GM13977 (cell line): ENCODE results near the gene WWC1.

ENCODE experiments used
- DNase-seq: peaks from one replicate; pipeline ENCODE4 v3.0.0; 2012; ENCODE audit warnings: low spot score
- in situ Hi-C: fragments of 300-500 bp; cut with MboI; formaldehyde crosslinking; loops from one replicate; pipeline ENCODE4 v1.12.0; 2022; ENCODE audit warnings: low sequenced_read_pairs, low pct_unique_long_range_greater_than_20kb, mixed read lengths, inconsistent platforms; ENCODE audit not compliant: unreplicated experiment
- TF ChIP-seq, protein P1 (sequence below): IDR thresholded peaks from 2 replicates; pipeline ENCODE4 v1.5.1; 2012; ENCODE audit warnings: mild to moderate bottlenecking, control low read depth; ENCODE audit not compliant: insufficient read depth; ENCODE audit errors: extremely low read depth, missing control alignments

WWC1 gene

GRCh38 chr5:168291964-168292785 lies 730 bp downstream of the WWC1 start:
- no peak for DNase-seq
- TF ChIP-seq, protein P1, sequence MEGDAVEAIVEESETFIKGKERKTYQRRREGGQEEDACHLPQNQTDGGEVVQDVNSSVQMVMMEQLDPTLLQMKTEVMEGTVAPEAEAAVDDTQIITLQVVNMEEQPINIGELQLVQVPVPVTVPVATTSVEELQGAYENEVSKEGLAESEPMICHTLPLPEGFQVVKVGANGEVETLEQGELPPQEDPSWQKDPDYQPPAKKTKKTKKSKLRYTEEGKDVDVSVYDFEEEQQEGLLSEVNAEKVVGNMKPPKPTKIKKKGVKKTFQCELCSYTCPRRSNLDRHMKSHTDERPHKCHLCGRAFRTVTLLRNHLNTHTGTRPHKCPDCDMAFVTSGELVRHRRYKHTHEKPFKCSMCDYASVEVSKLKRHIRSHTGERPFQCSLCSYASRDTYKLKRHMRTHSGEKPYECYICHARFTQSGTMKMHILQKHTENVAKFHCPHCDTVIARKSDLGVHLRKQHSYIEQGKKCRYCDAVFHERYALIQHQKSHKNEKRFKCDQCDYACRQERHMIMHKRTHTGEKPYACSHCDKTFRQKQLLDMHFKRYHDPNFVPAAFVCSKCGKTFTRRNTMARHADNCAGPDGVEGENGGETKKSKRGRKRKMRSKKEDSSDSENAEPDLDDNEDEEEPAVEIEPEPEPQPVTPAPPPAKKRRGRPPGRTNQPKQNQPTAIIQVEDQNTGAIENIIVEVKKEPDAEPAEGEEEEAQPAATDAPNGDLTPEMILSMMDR: no peak
- in situ Hi-C loops: no loop called here

- TF ChIP-seq, protein P1: no peak
- in situ Hi-C loops: no loop called here
- no peak for DNase-seq
Observed at GRCh38 chr5:168292786-168293696, 1.6 kb downstream of the WWC1 start.

GRCh38 chr5:168295574-168296201 lies 4.2 kb downstream of the WWC1 start:
- DNase-seq: no peak
- TF ChIP-seq, protein P1: no peak
- in situ Hi-C loops: no loop called here

DNA sequence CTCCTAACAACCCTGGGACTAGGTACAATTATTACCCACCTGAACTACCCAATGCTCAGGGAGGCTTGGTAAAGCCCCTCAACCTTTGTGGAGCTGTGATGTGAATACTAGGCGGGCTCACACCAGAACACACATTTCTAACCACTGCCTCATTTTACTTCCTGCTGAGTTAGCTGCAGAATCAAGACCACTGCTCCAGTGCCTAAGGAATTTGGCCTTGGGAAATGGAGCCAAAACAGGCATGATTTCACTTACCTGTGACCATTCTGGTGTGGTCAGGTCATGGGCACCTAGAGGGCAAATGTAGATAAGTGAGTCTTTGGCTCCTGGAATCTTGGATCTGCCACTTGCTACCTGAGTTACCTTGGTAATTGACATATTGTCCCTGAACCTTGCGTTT lies 5.2 kb downstream of the WWC1 start:
- in situ Hi-C loops: no loop called here
- TF ChIP-seq, protein P1: no peak
- no peak for DNase-seq

DNA sequence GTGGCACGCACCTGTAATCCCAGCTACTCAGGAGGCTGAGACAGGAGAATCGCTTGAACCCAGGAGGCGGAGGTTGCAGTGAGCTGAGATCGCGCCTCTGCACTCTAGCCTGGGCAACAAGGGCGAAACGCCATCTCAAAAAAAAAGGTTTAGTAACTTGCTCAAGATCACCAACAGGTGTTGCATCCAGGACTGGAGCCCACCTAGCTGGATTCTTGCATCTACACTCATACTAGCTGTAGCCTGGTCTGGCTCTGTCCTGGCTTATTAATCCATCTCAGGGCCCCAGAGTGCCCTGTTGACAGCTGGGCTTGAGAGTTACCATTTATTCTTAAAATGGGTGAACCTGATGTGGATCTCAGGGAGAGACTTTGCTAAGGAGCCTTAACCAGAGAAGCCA lies 7.5 kb downstream of the WWC1 start:
- TF ChIP-seq, protein P1: no peak
- in situ Hi-C loops: no loop called here
- DNase-seq: no peak

DNA sequence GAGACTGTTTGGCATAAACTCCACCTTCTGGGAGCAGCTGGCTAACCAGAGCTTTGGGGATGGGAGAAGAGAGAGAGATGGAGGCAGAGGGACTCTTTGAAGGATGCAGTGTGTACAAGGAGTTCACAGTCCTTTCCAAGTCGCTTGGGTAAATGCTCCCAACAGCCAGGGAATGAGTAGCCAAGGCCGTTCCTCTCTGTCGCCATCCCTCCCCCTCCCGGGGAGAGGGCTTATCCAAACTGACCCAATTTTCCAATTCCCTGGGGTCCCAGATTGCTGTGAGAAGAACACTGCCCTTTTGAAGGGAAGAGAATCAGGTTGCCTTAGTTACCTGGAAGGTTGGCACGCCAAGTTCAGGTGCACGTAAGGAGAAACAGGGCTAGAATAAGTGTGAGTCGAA lies 7.9 kb downstream of the WWC1 start:
- TF ChIP-seq, protein P1: no peak
- in situ Hi-C loops: no loop called here
- DNase-seq: no peak
